Measurements from ENCODE around the gene ERVMER34-1.

ERVMER34-1 gene

GRCh38 chr4:52783069-52783468 lies 31.8 kb upstream of the ERVMER34-1 start:
- DNase-seq (ENCODE audit: insufficient read length, low spot score) (no peak), FAIRE-seq (no peak)
- TF ChIP-seq CTCF (IDR thresholded peaks at IDR 0.05; ENCODE audit: insufficient read depth, missing control alignments), result no peak

GRCh38 chr4:52780617-52781354 lies 29.6 kb upstream of the ERVMER34-1 start:
- no peak for FAIRE-seq
- DNase-seq (ENCODE audit: insufficient read length, low spot score), result no peak
- TF ChIP-seq CTCF (IDR thresholded peaks at IDR 0.05; ENCODE audit: insufficient read depth, missing control alignments), result no peak

GRCh38 chr4:52780206-52780605 lies 29.0 kb upstream of the ERVMER34-1 start:
- FAIRE-seq (no peak), DNase-seq (ENCODE audit: insufficient read length, low spot score) (no peak)
- no peak for TF ChIP-seq CTCF (IDR thresholded peaks at IDR 0.05; ENCODE audit: insufficient read depth, missing control alignments)

- FAIRE-seq, result no peak
- no peak for TF ChIP-seq CTCF (IDR thresholded peaks at IDR 0.05; ENCODE audit: insufficient read depth, missing control alignments)
- DNase-seq (ENCODE audit: insufficient read length, low spot score), result no peak
Observed at GRCh38 chr4:52760256-52760655, 9.0 kb upstream of the ERVMER34-1 start.

GRCh38 chr4:52755426-52755825 lies 4.2 kb upstream of the ERVMER34-1 start:
- DNase-seq (ENCODE audit: insufficient read length, low spot score) (no peak), FAIRE-seq (no peak)

GRCh38 chr4:52752936-52753335 lies 1.7 kb upstream of the ERVMER34-1 start:
- no peak for TF ChIP-seq CTCF (IDR thresholded peaks at IDR 0.05; ENCODE audit: insufficient read depth, missing control alignments)
- FAIRE-seq, result no peak
- no peak for DNase-seq (ENCODE audit: insufficient read length, low spot score)

More at GRCh38 chr4:52755426-52755825, 4.2 kb upstream of the ERVMER34-1 start:
- no peak for TF ChIP-seq CTCF (IDR thresholded peaks at IDR 0.05; ENCODE audit: insufficient read depth, missing control alignments)

GRCh38 chr4:52751487-52751911 lies 274 bp upstream of the ERVMER34-1 start:
- no peak for TF ChIP-seq CTCF (IDR thresholded peaks at IDR 0.05; ENCODE audit: insufficient read depth, missing control alignments)
- no peak for DNase-seq (ENCODE audit: insufficient read length, low spot score)
- no peak for FAIRE-seq

Measured in D721Med (cell line).